GM12891 (cell line): Measurements from ENCODE around the gene KIFC3.

ENCODE experiments used
- PAX5 ChIP-seq: IDR thresholded peaks from 2 replicates; pipeline ENCODE4 v1.6.1; 2011; ENCODE audit warnings: low read length, moderate library complexity, mild to moderate bottlenecking; ENCODE audit not compliant: insufficient read depth, severe bottlenecking
- POLR2A ChIP-seq: IDR thresholded peaks from 2 replicates; pipeline ENCODE4 v1.6.1; 2011; ENCODE audit warnings: low read depth, low read length, control low read depth
- POLR2AphosphoS5 ChIP-seq: IDR thresholded peaks from 2 replicates; pipeline ENCODE4 v1.6.1; 2011; ENCODE audit warnings: low read depth, low read length, control low read depth
- POU2F2 ChIP-seq: IDR thresholded peaks from 2 replicates; pipeline ENCODE4 v1.6.1; 2011; ENCODE audit warnings: low read depth, mild to moderate bottlenecking, control low read depth, low read length, moderate library complexity
- SPI1 ChIP-seq: IDR thresholded peaks from 2 replicates; pipeline ENCODE4 v1.6.1; 2011; ENCODE audit warnings: low read depth, low read length, control low read depth
- TAF1 ChIP-seq: IDR thresholded peaks from 2 replicates; pipeline ENCODE4 v1.6.1; 2011; ENCODE audit warnings: low read depth, low read length, control low read depth

DNA sequence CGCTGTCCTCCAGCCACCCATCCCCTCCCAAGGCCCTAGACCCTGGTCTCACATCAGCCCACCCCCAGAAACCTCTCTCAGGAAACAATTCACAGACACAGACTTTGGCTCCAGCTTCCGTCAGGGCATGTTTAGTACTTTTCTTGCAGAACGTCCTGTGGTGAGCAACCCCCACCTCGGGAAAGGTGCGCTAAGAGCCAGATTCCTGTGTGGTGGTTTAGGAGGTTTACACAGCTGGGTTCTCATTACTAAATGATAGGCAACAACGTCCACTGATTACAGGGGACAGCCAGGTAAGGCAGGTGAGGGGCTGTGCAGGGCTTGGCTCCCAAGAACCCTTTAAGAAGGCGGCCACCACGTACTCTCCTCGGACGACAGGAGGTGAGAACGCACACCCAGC, 29.3 kb downstream of the KIFC3 start:
- TF ChIP-seq TAF1 = no peak
- no peak for TF ChIP-seq POLR2A
- TF ChIP-seq POLR2AphosphoS5 = no peak
- TF ChIP-seq PAX5 = no peak
- TF ChIP-seq SPI1 = no peak
- TF ChIP-seq POU2F2 = no peak
